Brain microvascular endothelial cell (primary cell): ENCODE results near the gene MR1.

Experiments
- DNase-seq: peaks from one replicate; pipeline ENCODE4 v3.0.0-alpha.2; 2020
- H3K27ac ChIP-seq: fragments of 250-450 bp; sonication (Bioruptor Pico); 2 replicates; pipeline ENCODE4 v1.5.1; 2020; ENCODE audit warnings: mild to moderate bottlenecking, moderate library complexity
- H3K27me3 ChIP-seq: fragments of 250-450 bp; sonication (Bioruptor Pico); replicated peaks from 2 replicates; pipeline ENCODE4 v1.5.1; 2020; ENCODE audit warnings: mild to moderate bottlenecking
- H3K36me3 ChIP-seq: fragments of 250-450 bp; sonication (Bioruptor Pico); replicated peaks from 2 replicates; pipeline ENCODE4 v1.5.1; 2020; ENCODE audit warnings: mild to moderate bottlenecking
- H3K4me3 ChIP-seq: 2 replicates; pipeline ENCODE4 v1.5.1; 2011; ENCODE audit warnings: low read depth, mild to moderate bottlenecking, control low read depth, low read length, moderate library complexity
- CTCF ChIP-seq: IDR thresholded peaks from 2 replicates; pipeline ENCODE4 v1.5.1; 2011; ENCODE audit warnings: low read depth, mild to moderate bottlenecking, moderate library complexity, low read length, control low read depth, inconsistent platforms; ENCODE audit errors: missing control alignments
- in situ Hi-C: cut with HindIII; loops from 2 replicates; pipeline ENCODE4 v1.10.0; 2017; ENCODE audit warnings: low sequenced_read_pairs, low pct_ligation_motif_present

MR1 gene

GRCh38 chr1:181014477-181015250, 19.1 kb upstream of the MR1 start:
- H3K27ac ChIP-seq, result no peak overlapping the region
- in situ Hi-C loops, result no loop called here
- DNase-seq, result no peak
- TF ChIP-seq CTCF, result no peak
- no peaks in the 10 kb centered on the region for H3K36me3 ChIP-seq
- no peaks in the 10 kb centered on the region for H3K27me3 ChIP-seq
- no peak overlapping the region for H3K4me3 ChIP-seq

- H3K36me3 ChIP-seq, result no peaks in the 10 kb centered on the region
- H3K4me3 ChIP-seq, result no peak overlapping the region
- no peak overlapping the region for H3K27ac ChIP-seq
- TF ChIP-seq CTCF, result no peak
- DNase-seq, result no peak
- no peaks in the 10 kb centered on the region for H3K27me3 ChIP-seq
- in situ Hi-C loops, result no loop called here
Observed at GRCh38 chr1:181015251-181015615, 18.6 kb upstream of the MR1 start.

- Histone ChIP-seq H3K36me3 (no peaks in the 10 kb centered on the region), H3K27ac (no peak overlapping the region), H3K27me3 (no peaks in the 10 kb centered on the region), H3K4me3 (no peak overlapping the region)
- no peak for DNase-seq
- TF ChIP-seq CTCF, result no peak
- in situ Hi-C loops, result no loop called here
Observed at GRCh38 chr1:181016563-181016962, 17.2 kb upstream of the MR1 start.

GRCh38 chr1:181018901-181019681, 14.7 kb upstream of the MR1 start:
- in situ Hi-C loops, result no loop called here

GRCh38 chr1:181021159-181021558, 12.6 kb upstream of the MR1 start:
- no peaks in the 10 kb centered on the region for H3K27me3 ChIP-seq
- in situ Hi-C loops, result no loop called here
- TF ChIP-seq CTCF, result no peak

More at GRCh38 chr1:181018901-181019681, 14.7 kb upstream of the MR1 start:
- no peaks in the 10 kb centered on the region for H3K27me3 ChIP-seq
- H3K4me3 ChIP-seq, result no peak overlapping the region
- TF ChIP-seq CTCF, result no peak
- H3K27ac ChIP-seq, result no peak overlapping the region
- no peak for DNase-seq
- H3K36me3 ChIP-seq, result no peaks in the 10 kb centered on the region

More at GRCh38 chr1:181021159-181021558, 12.6 kb upstream of the MR1 start:
- H3K4me3 ChIP-seq, result peak overlapping the region; percentile 89
- DNase-seq, result no peak
- H3K36me3 ChIP-seq, result no peaks in the 10 kb centered on the region
- no peak overlapping the region for H3K27ac ChIP-seq
